GM18870 (cell line): ENCODE data around the gene OGT.
"Not testable (repeated sequence)": the region's sequence is repeated elsewhere in the genome, so short reads cannot be mapped to it uniquely, and the experiment has no call there.

Experiments used
- ATAC-seq: cut with Tn5 transposase; IDR thresholded peaks from one replicate; pipeline ENCODE4 v1.9.1; 2021; ENCODE audit warnings: moderate library complexity; ENCODE audit not compliant: unreplicated experiment

The OGT gene

GRCh38 chrX:71532753-71533425 lies at the start of gene OGT:
TSS of gene OGT (plus strand) at chrX:71533104. CDS start at chrX:71533300, 196 bp downstream.
- ATAC-seq: peak; percentile 60

GRCh38 chrX:71487814-71488213 lies 45.1 kb upstream of the OGT start:
- ATAC-seq: no peak

GRCh38 chrX:71489540-71489939 lies 43.4 kb upstream of the OGT start:
- no peak for ATAC-seq

- ATAC-seq: no peak
Observed at GRCh38 chrX:71492231-71493065, 40.5 kb upstream of the OGT start.

- no peak for ATAC-seq
Observed at GRCh38 chrX:71493111-71493613, 39.7 kb upstream of the OGT start.

GRCh38 chrX:71495979-71496378 lies 36.9 kb upstream of the OGT start:
- not testable (repeated sequence) for ATAC-seq

GRCh38 chrX:71496476-71496875 lies 36.4 kb upstream of the OGT start:
- no peak for ATAC-seq

GRCh38 chrX:71502080-71502479 lies 30.8 kb upstream of the OGT start:
- not testable (repeated sequence) for ATAC-seq

GRCh38 chrX:71504346-71504745 lies 28.6 kb upstream of the OGT start:
- ATAC-seq: no peak

- no peak for ATAC-seq
Observed at GRCh38 chrX:71509289-71509688, 23.6 kb upstream of the OGT start.

- no peak for ATAC-seq
Observed at GRCh38 chrX:71510161-71510560, 22.7 kb upstream of the OGT start.

- not testable (repeated sequence) for ATAC-seq
Observed at GRCh38 chrX:71513731-71514130, 19.2 kb upstream of the OGT start.

- ATAC-seq: no peak
Observed at GRCh38 chrX:71514367-71515037, 18.4 kb upstream of the OGT start.

GRCh38 chrX:71515038-71515396 lies 17.9 kb upstream of the OGT start:
- ATAC-seq: no peak

GRCh38 chrX:71525316-71525715 lies 7.6 kb upstream of the OGT start:
- ATAC-seq: no peak

GRCh38 chrX:71532078-71532752 lies 689 bp upstream of the OGT start:
- peak; percentile 9 for ATAC-seq

- no peak for ATAC-seq
Observed at GRCh38 chrX:71533516-71533850, 579 bp downstream of the OGT start.

GRCh38 chrX:71533851-71534561 lies 1.1 kb downstream of the OGT start:
- ATAC-seq: no peak

- ATAC-seq: no peak
Observed at GRCh38 chrX:71534773-71535544, 2.1 kb downstream of the OGT start.

GRCh38 chrX:71536285-71536684 lies 3.4 kb downstream of the OGT start:
- no peak for ATAC-seq
